GM19193 (cell line): ENCODE results near the gene TET1.
A peak's percentile ranks its signal among the peaks of the same experiment; 100 is the strongest.

ENCODE experiments used
- POLR2A ChIP-seq: IDR thresholded peaks from 4 replicates; pipeline ENCODE4 v1.6.1; 2011; ENCODE audit not compliant: insufficient read depth, insufficient read length; ENCODE audit errors: extremely low read depth

Gene TET1

DNA sequence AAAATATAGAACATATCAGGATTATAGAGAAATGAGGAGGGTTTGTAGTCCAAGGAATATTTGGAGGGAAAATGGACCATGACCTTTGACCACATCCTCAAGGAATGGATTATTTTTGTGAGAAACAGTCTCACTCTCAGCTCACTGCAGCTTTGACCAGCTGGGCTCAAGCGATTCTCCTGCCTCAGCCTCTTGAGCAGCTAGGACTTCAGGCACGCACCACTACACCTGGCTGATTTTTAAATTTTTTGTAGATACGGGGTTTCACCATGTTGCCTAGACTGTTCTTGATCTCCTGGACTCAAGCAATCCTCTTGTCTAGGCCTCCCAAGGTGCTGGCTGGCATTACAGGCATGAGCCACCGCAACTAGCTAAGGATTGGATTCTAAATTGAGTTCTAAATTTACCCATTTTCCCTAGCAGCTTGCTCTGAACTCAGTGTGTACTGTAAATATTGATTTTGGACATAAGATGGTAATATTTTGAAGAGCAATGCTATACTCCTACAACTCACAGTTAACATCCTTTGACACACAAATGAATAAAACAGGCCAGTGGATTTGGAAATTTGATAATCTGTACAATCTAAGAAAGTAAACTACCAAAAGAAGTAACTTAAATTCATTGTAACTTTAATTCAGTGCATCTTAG is 73.8 kb downstream of the TET1 start:
- TF ChIP-seq POLR2A, result no peak

DNA sequence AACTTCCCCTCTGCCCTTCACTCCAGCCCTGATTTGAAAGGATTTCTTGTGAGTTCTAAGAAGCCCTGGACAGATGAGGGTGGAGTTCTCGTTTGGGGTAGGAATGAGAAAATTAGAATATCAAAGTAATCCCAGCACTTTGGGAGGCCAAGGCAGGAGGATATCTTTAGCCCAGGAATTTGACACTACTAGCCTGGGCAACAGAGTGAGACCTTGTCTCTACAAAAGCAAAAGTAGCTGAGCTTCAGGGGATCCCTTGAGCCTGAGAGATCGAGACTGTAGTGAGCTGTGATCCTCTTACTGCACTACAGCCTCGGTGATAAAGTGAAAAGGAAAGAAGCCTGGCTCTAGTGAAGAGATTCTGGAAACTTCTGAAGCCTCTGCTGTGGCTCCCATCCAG is 76.2 kb downstream of the TET1 start:
- no peak for TF ChIP-seq POLR2A

DNA sequence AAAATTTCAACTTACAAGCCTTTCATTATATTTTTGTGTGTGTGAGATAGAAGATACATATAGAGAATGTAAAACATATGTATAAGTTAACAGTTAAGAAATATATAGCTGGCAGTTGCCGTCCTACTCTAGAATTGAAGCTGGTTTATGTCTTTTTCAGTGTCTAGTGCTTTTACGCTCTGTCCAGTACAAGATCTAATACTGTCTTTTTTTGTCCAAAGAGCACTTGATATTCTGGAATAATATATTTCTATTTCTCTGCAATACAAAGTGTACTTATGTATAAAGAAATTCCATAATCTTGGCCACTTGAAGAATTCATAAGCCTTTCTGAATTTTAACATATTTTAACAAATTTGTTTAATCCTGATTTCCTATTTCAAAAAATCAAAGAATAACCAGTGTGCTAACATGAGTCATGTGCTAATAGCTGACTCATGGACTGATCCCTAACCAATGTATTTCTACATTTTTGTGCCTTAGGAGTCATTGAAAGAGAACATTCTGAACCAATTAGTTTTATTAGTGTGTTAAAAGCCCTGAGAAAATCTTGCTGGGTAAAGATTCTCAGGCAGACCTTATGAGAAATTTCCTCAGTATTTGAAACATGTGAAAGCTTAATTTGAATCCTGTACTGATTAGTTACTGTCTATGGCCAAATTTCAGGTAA is 87.7 kb downstream of the TET1 start:
- TF ChIP-seq POLR2A, result no peak

DNA sequence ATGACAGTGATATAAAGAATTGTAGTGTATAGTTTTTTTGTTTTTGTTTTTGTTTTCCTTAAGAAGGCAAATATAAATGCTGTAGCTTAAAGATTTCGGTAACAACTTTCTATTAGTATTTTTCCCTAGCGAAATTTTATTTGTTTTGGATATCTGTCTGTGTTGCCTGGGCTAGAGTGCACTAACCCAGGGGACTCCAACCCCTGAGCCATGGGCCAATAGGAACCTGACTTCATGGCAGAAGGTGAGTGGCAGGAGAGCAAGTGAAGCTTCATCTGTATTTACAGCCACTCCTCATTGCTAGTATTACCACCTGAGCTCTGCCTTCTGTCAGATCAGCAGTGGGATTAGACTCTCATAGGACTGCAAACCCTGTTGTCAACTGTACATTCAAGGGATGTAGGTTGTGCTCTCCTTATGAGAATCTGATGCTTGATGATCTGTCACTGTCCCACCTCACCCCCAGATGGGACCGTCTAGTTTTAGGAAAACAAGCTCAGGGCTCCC is 95.5 kb downstream of the TET1 start:
- no peak for TF ChIP-seq POLR2A

DNA sequence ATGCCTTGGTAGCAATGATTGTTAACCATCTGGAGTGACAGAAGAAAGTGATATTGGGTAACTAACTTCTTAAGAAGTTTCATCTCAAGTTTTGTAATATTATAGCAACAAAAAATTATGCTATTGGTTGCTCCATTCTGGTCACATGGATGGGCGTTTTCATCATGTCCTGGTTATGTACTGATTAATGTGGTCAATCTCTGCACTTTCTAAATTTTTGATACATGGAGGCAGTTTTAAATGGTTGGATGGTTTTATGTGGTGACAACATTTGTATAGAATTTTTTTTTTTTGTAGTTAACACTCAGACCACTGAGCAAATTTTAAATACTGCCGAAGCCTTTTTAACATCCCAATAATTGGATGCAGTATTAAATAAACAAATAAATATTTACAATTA is 105.7 kb downstream of the TET1 start:
- TF ChIP-seq POLR2A, result no peak

DNA sequence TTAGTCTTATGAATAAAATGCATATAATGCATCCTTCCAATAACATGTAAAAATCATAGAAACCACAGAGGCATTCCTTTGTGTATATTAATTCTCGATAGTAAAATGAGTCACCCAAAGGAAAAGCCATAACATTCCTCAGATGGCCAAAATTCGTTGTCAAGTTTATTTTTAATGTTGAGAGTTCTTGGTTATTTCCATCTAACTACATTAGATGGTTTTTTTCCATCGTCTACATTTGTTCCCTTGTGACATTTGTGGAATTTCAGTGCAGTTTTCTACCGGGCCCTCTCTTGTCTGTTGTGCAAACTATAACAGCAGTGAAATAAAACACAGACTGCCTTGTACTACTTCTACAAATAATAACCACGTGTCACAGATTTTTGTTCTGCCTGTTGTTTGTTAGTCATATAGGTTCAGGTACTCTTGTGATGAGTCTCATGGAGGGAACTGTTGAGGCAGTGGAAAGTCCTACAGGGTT is 106.2 kb downstream of the TET1 start:
- TF ChIP-seq POLR2A, result no peak

DNA sequence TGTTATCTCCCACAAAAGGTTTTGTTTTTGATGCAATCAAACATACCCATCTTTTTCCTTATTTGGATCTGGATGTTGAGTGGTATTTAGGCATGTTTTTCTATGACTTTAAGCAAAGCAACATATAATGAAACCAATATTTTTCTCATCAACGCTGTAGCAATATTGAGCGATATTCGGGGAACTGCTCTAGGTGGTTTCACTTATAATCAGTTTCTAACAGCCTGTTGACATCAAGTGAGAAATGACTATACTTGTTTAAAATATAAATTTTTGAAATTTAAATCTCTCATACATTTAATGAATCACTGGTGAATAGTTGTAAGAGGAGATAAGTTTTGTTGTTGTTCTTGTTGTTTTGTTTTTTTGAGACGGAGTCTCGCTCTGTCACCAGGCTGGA is 108.1 kb downstream of the TET1 start:
- TF ChIP-seq POLR2A, result no peak

DNA sequence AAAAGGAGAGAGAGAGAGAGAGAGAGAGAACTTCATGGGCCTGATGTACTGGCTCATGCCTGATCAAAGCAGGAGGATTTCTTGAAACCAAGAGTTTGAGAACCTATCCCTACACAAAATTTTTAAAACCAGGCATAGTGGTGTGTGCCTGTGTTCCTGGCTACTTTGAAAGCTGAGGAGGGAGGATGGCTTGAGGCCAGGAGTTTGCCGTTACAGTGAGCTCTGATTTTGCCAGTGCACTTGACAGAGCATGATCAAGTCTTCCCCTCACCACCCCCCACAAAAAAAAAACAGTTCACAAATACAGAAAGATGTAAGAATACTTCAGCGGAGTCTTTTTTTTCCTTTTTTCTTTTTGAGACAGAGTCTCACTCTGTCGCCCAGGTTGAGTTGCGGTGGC is 108.8 kb downstream of the TET1 start:
- no peak for TF ChIP-seq POLR2A

DNA sequence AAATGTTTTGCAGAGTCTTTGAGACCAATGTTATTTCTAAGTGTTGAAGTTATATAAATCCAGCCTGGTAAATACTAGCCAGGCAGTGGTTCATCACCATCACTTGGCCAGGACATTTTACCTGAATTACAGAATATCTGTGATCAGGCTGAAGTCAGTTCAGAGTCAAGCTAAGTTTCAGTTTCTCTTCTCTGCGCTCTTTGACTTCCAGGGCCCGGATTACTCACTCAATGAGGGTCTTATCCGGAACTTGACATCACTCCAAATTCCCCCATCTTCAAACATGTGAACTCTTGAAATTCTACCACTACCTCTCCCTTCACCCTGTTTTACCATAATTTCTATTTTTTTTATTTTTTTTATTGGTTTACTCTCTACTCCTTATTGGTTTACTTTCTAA is 124.3 kb downstream of the TET1 start:
- TF ChIP-seq POLR2A, result no peak

DNA sequence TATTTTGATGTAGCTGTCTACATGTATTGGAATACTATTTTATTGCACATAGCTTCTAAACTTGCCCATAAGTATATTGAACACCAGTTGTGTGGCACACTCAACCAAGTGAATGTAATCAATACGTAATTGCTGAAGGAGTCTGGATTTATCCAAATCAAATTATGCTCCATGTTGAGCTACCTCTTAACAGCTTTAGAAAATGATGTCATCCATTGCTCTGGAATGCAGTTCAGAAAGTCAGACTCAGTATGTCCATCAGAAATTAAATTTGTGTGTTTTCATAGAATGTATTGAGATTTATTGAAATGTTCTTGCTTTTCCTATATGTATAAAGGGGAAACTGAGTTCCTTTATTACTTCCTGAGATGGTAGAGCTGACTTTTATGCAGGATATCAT is 135.9 kb downstream of the TET1 start:
- no peak for TF ChIP-seq POLR2A

DNA sequence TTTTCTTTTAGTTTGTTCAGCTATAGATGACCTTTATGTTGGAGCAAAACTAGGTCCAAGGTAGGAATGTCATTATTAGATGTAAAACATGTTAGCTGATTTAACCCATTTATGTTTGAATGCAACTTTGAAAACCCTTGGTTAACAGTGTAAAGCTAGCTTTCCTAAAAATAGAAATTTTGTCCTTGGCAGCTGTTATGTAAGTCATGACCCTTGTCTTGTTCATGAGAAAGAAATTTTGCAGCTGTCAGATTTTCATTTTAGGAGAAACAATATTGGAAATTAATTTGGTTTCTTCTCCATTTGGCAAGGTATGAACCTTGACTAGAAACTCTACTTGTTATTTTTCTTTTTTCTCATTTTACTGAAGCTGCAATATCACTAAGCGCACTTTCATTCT is 137.0 kb downstream of the TET1 start:
- TF ChIP-seq POLR2A, result no peak

DNA sequence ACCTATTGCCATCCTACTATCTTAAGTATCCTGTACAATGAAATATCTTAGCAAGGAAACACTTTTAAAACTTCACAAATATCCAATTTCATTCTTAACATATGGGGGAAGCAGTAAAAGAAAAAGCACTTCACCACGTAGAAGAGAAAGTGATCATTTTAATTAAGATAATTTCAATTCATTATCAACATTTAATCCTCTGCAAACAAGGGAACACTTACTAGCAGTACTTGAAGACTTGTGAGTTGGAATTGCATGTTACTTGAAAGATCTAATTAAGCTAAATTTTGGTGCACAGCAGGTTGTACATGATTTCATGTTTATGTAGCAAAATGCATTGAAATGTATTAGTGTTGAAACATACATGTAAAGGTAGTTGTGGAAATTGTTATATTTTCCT is 140.1 kb downstream of the TET1 start:
- no peak for TF ChIP-seq POLR2A

DNA sequence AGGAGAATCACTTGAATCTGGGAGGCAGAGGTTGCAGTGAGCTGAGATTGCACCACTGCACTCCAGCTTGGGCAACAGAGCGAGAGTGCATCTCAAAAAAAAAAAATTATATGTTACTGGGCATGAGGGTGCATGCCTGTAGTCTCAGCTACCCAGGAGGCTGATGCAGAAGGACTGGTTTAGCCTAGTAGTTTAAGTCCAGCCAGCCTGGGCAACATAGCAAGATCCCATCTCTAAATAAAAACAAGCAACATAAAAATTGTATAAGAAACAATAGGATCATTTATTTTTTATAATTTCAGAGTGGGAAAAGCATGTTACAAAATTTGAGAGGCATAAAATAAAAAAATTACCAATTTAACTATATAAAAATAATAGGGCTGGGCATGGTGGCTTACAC is 145.4 kb downstream of the TET1 start:
- TF ChIP-seq POLR2A, result no peak

DNA sequence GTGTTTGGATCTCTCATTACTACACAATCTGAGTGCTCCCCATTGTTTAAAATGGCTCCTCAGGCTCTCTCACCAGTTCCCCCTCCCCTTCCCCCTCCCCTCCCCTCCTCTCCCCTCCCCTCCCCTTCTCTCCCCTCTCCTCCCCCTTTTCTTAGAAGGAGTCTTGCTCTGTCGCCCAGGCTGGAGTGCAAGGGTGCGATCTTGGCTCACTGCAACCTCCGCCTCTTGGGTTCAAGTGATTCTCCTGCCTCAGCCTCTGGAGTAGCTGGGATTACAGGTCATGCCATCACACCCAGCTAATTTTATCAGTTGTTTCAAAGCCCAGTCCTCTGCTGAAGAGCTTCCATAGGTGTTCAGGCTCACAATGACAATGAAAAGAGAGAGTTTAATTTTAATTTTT is 157.3 kb downstream of the TET1 start:
- no peak for TF ChIP-seq POLR2A

DNA sequence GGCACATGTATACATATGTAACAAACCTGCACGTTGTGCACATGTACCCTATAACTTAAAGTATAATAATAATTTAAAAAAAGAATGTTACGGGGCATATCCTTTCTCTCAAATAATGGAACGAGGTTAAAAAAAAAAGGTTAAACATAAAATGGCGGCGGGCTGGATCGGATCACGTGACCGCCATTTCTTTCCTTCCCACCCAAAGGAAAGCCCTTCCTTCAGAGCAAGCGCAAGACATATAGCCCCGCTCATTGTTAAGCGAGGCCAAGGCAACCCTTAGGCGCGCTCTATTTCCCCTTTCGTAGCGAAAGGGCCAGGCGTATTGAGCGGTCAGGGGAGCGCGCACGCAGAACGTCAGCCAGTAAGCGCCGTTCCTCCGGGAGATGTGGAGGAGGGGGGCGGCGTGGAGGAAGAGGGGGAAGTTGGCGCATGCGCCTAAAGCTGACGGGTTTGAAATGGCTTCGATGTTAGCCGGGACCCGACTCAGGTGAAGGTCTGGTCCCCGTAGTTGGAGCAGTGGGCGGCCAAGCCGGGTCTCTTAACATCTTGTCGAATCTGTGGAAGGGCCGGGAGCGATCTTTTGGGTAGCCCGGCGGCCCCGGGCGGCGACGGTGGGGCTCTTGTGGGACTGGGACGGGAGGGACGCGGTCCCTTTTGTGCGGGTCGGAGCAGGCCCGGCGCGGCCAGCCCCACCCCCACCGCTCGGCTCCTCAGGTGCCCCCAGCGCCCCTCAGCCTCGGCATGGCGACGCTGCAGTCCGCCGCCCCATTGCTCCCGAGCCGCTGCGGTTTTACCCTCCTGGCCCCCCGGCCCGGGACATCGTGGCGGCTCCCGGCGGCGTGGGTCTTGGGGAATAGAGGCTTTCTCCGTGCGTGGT is 160.9 kb downstream of the TET1 start, which contains the start of gene CCAR1:
Gene CCAR1, plus strand, starts transcription at position 447 of the 880 bp plus-strand sequence. CDS start 1,266 bp downstream, outside the sequence.
- peak; percentile 78 for TF ChIP-seq POLR2A

DNA sequence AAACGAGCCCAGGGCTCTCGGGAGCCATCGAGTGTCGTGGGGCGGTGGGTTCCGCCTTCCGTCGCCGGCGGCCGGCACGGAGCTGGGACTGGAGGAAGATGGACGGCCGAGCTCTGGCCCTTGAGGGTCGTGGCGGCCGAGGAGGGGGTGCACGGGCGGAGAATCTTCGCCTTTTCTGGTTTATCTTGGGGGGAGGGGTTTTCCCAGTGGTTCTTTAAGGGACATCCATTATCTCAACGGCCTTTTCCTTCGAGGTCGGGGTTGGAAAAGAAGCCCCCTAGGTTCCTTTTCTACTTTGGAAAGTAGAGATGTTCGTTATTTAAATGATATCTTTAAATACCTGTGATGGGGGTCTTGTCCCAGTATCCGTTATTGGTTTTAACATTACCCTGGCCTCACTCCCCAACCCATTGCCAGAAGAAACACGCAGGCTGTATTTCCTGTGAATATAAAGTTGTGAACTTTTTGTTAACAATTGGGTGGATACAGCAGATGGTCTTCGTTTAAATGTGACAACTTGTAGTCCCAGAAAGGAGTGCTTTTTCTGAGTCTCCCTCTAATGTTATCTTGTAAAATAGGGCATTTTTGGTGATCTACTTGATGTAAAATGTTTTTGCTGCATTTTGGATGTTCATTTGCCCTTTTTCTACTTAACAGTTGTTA is 161.7 kb downstream of the TET1 start:
- no peak for TF ChIP-seq POLR2A

DNA sequence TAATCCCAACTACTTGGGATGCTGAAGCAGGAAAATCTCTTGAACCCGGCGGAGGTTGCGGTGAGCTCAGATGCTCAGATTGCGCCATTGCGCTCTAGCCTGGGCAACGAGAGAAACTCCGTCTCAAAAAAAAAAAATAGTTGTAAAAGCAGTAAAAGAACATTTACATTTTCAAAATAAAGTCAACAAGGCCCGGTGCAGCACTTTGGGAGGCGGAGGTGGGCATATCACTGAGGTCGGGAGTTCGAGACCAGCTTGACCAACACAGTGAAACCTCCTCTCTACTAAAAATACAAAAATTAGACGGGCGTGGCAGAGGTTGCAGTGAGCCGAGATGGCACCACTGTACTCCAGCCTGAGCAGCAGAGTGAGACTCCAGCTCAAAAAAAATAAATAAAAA is 164.9 kb downstream of the TET1 start:
- no peak for TF ChIP-seq POLR2A
